ENCODE data around the gene SPRN.

The SPRN gene

GRCh38 chr10:133455196-133455595 is 30.8 kb upstream of the SPRN start:
- no peak for DNase-seq (ENCODE audit: low spot score)
- no peak for TF ChIP-seq CTCF (IDR thresholded peaks at IDR 0.05; ENCODE audit: extremely low read depth, missing control alignments)

GRCh38 chr10:133454204-133454893 is 29.9 kb upstream of the SPRN start:
- TF ChIP-seq CTCF (IDR thresholded peaks at IDR 0.05; ENCODE audit: extremely low read depth, missing control alignments): no peak
- DNase-seq (ENCODE audit: low spot score): no peak

- no peak for TF ChIP-seq CTCF (IDR thresholded peaks at IDR 0.05; ENCODE audit: extremely low read depth, missing control alignments)
- DNase-seq (ENCODE audit: low spot score): no peak
Measured at GRCh38 chr10:133453516-133454203, 29.2 kb upstream of the SPRN start, which contains the start of gene SCART1. Gene SCART1 (plus strand): TSS chr10:133453945. CDS start chr10:133453998, 53 bp downstream.

GRCh38 chr10:133452453-133452852 is 28.0 kb upstream of the SPRN start:
- TF ChIP-seq CTCF (IDR thresholded peaks at IDR 0.05; ENCODE audit: extremely low read depth, missing control alignments): no peak
- no peak for DNase-seq (ENCODE audit: low spot score)

GRCh38 chr10:133451346-133451745 is 26.9 kb upstream of the SPRN start:
- DNase-seq (ENCODE audit: low spot score): no peak
- no peak for TF ChIP-seq CTCF (IDR thresholded peaks at IDR 0.05; ENCODE audit: extremely low read depth, missing control alignments)

- DNase-seq (ENCODE audit: low spot score): no peak
- no peak for TF ChIP-seq CTCF (IDR thresholded peaks at IDR 0.05; ENCODE audit: extremely low read depth, missing control alignments)
Measured at GRCh38 chr10:133448120-133448519, 23.7 kb upstream of the SPRN start.

- TF ChIP-seq CTCF (IDR thresholded peaks at IDR 0.05; ENCODE audit: extremely low read depth, missing control alignments): no peak
- no peak for DNase-seq (ENCODE audit: low spot score)
Measured at GRCh38 chr10:133446979-133447378, 22.6 kb upstream of the SPRN start.

Data from GM20000 (cell line).